CD14-positive monocyte (primary cell): ENCODE measurements around the gene MYOM1. TPM values are rescaled to one million over a fixed set of nuclear protein-coding genes. Genes with fewer than 3 reads are reported as not detected.

Source experiments
- DNase-seq, 3 donors: peaks; one replicate each; pipeline ENCODE4 v3.0.0-alpha.2; 2011 to 2022
- H2AFZ ChIP-seq: 2 replicates; pipeline ENCODE4 v1.6.0; 2012; ENCODE audit warnings: mild to moderate bottlenecking, low read depth, low read length, inconsistent platforms; ENCODE audit not compliant: insufficient read depth, poor library complexity, severe bottlenecking
- H3K27ac ChIP-seq, 2 donors: 1 replicate in 1 of 2; 2 replicates in 1 of 2; pipeline ENCODE4 v1.5.1; 2012 to 2013; ENCODE audit warnings: low read length in 2 of 2, control low read depth in 1 of 2, inconsistent platforms in 1 of 2, low read depth in 1 of 2, mild to moderate bottlenecking in 1 of 2
- H3K27me3 ChIP-seq, 2 donors: one replicate each; pipeline versions ENCODE4 v1.6.0 to v1.6.1; 2011 to 2013; ENCODE audit warnings: low read length in 2 of 2; ENCODE audit not compliant: control insufficient read depth in 2 of 2, insufficient read depth in 2 of 2
- H3K36me3 ChIP-seq, 2 donors: replicated peaks in 1 of 2; 1 replicate in 1 of 2; 2 replicates in 1 of 2; pipeline versions ENCODE4 v1.5.1 to v1.6.1; 2012 to 2013; ENCODE audit warnings: low read length in 2 of 2, control low read depth in 1 of 2, inconsistent platforms in 1 of 2, mild to moderate bottlenecking in 1 of 2; ENCODE audit not compliant: insufficient read depth in 2 of 2, control insufficient read depth in 1 of 2
- H3K4me1 ChIP-seq, 2 donors: 1 replicate in 1 of 2; 2 replicates in 1 of 2; pipeline versions ENCODE4 v1.5.1 to v1.6.1; 2012 to 2013; ENCODE audit warnings: low read length in 2 of 2, control low read depth in 1 of 2, inconsistent platforms in 1 of 2, mild to moderate bottlenecking in 1 of 2, moderate library complexity in 1 of 2; ENCODE audit not compliant: insufficient read depth in 2 of 2, control insufficient read depth in 1 of 2
- H3K4me2 ChIP-seq: replicated peaks from 2 replicates; pipeline ENCODE3; 2012; ENCODE audit warnings: low read length, moderate library complexity, mild to moderate bottlenecking; ENCODE audit not compliant: poor library complexity, severe bottlenecking; ENCODE audit errors: extremely low read depth
- H3K4me3 ChIP-seq, 3 experiments: fragments of 200-600 bp in 1 of 3; sonication (generic) in 1 of 3; replicated peaks in 1 of 3; 1 replicate in 2 of 3; 2 replicates in 1 of 3; pipeline ENCODE4 v1.5.1; 2011 to 2013; ENCODE audit warnings: low read length in 3 of 3, mild to moderate bottlenecking in 3 of 3, control low read depth in 2 of 3, low read depth in 2 of 3, inconsistent platforms in 1 of 3, moderate library complexity in 1 of 3
- H3K79me2 ChIP-seq: 2 replicates; pipeline ENCODE4 v1.6.0; 2012; ENCODE audit warnings: mild to moderate bottlenecking, control low read depth, inconsistent platforms, low read length, moderate library complexity; ENCODE audit not compliant: insufficient read depth
- H3K9ac ChIP-seq: 2 replicates; pipeline ENCODE4 v1.6.0; 2017; ENCODE audit warnings: low read length, mild to moderate bottlenecking; ENCODE audit not compliant: insufficient read depth, poor library complexity, severe bottlenecking
- H3K9me3 ChIP-seq, 2 donors: replicated peaks in 1 of 2; 1 replicate in 1 of 2; 2 replicates in 1 of 2; pipeline versions ENCODE4 v1.5.1 to v1.6.1; 2012 to 2013; ENCODE audit warnings: low read length in 2 of 2, control low read depth in 1 of 2; ENCODE audit not compliant: control insufficient read depth in 1 of 2, insufficient read depth in 1 of 2
- H4K20me1 ChIP-seq: 2 replicates; pipeline ENCODE4 v1.6.0; 2012; ENCODE audit warnings: mild to moderate bottlenecking, low read length, control low read depth, moderate library complexity; ENCODE audit not compliant: insufficient read depth
- H3K27ac Mint-ChIP-seq, 7 donors: one replicate each; pipeline ENCODE4 v1.8.0; 2020; ENCODE audit warnings: mild to moderate bottlenecking in 7 of 7, mixed read lengths in 7 of 7, moderate library complexity in 6 of 7, inconsistent platforms in 2 of 7
- H3K27me3 Mint-ChIP-seq, 3 donors: one replicate each; pipeline ENCODE4 v1.8.0; 2021 to 2022; ENCODE audit warnings: low read depth in 3 of 3, mild to moderate bottlenecking in 3 of 3, mixed read lengths in 3 of 3, moderate library complexity in 3 of 3, inconsistent platforms in 1 of 3
- H3K36me3 Mint-ChIP-seq, 2 donors: one replicate each; pipeline ENCODE4 v1.8.0; 2020; ENCODE audit warnings: mixed read lengths in 2 of 2, inconsistent platforms in 1 of 2, mild to moderate bottlenecking in 1 of 2
- H3K4me1 Mint-ChIP-seq: one replicate; pipeline ENCODE4 v1.8.0; 2020; ENCODE audit warnings: mild to moderate bottlenecking, mixed read lengths
- H3K4me3 Mint-ChIP-seq, 2 donors: one replicate each; pipeline ENCODE4 v1.8.0; 2020; ENCODE audit warnings: mild to moderate bottlenecking in 2 of 2, mixed read lengths in 2 of 2, moderate library complexity in 1 of 2
- H3K9me3 Mint-ChIP-seq, 7 donors: one replicate each; pipeline ENCODE4 v1.8.0; 2020 to 2022; ENCODE audit warnings: mixed read lengths in 7 of 7, mild to moderate bottlenecking in 6 of 7, moderate library complexity in 6 of 7, inconsistent platforms in 2 of 7
- CTCF ChIP-seq: fragments of 200-600 bp; IDR thresholded peaks from one replicate; pipeline ENCODE4 v1.8.0; 2022; ENCODE audit warnings: antibody characterized with exemption, mild to moderate bottlenecking
- WGBS: methylation state at CpG from one replicate; pipeline ENCODE4 v1.1.5; 2013; ENCODE audit warnings: missing lambda C conversion rate; ENCODE audit not compliant: insufficient coverage; 5-methylcytosine and 5-hydroxymethylcytosine counted together
- intact Hi-C, 2 donors: fragments of 100-400 bp; cut with micrococcal nuclease; formaldehyde crosslinking; loops; one replicate each; pipeline versions ENCODE4 v1.15.0 to v1.15.1; 2023
- polyA plus RNA-seq, 3 donors: library from polyadenylated mRNA; depleted of rRNA in 1 of 3; unstranded in 2 of 3; stranded (reverse) in 1 of 3; fragments of 300-500 nt in 2 of 3; fragments of >200 nt in 1 of 3; fragmentation: Illumina TruSeq in 2 of 3; gene quantifications; 1 replicate in 2 of 3; 2 replicates in 1 of 3; pipeline ENCODE4 v1.2.3, GENCODE V29; 2012 to 2021

The MYOM1 gene
- polyA plus RNA-seq, 3 donors: 0.05 to 0.95 (median 0.22) TPM

GRCh38 chr18:3132700-3133099 is 87.1 kb downstream of the MYOM1 start:
- Histone ChIP-seq H3K27me3 (no peaks in the 10 kb centered on the region), H3K4me1 (no peaks in the 10 kb centered on the region), H4K20me1 (no peaks in the 10 kb centered on the region), H2AFZ (no peak overlapping the region), H3K36me3 (no peaks in the 10 kb centered on the region), H3K9me3 (no peaks in the 10 kb centered on the region), H3K27ac (no peak overlapping the region), H3K4me2 (no peak overlapping the region), H3K9ac (no peak overlapping the region), H3K4me3 (no peak overlapping the region), H3K79me2 (no peaks in the 10 kb centered on the region)
- no peak overlapping the region for H3K27ac Mint-ChIP-seq
- 94% methylated on average over 3 of the region's 3 CpGs for WGBS
- H3K4me1 Mint-ChIP-seq: peaks cover 7% of the 10 kb centered on the region
- intact Hi-C loops: loop anchor here in 1 of 2 donors (10.0 kb wide), 1 partner anchor 208 kb away; no protein-coding TSS in a partner anchor
- no peaks in the 10 kb centered on the region for H3K36me3 Mint-ChIP-seq
- H3K4me3 Mint-ChIP-seq: no peak overlapping the region
- H3K9me3 Mint-ChIP-seq: peaks cover 0 to 4% (median 0%) of the 10 kb centered on the region in 7 donors
- DNase-seq: no peak
- peaks cover 0 to 2% (median 2%) of the 10 kb centered on the region in 3 donors for H3K27me3 Mint-ChIP-seq
- no peak for TF ChIP-seq CTCF

- Mint-ChIP-seq H3K4me3 (no peak overlapping the region), H3K27me3 (peaks cover 0 to 2% (median 0%) of the 10 kb centered on the region in 3 donors), H3K4me1 (peaks cover 7% of the 10 kb centered on the region), H3K27ac (no peak overlapping the region), H3K9me3 (peaks cover 0 to under 1% (median 0%) of the 10 kb centered on the region in 7 donors), H3K36me3 (no peaks in the 10 kb centered on the region)
- no CpG with 5 or more reads among the region's 2 CpGs for WGBS
- Histone ChIP-seq H2AFZ (no peak overlapping the region), H3K27me3 (no peaks in the 10 kb centered on the region), H3K4me1 (no peaks in the 10 kb centered on the region), H3K79me2 (no peaks in the 10 kb centered on the region), H3K27ac (no peak overlapping the region), H3K4me2 (no peak overlapping the region), H3K36me3 (no peaks in the 10 kb centered on the region), H3K4me3 (no peak overlapping the region), H4K20me1 (no peaks in the 10 kb centered on the region), H3K9ac (no peak overlapping the region), H3K9me3 (no peaks in the 10 kb centered on the region)
- TF ChIP-seq CTCF: no peak
- intact Hi-C loops: loop anchor here in 1 of 2 donors (10.0 kb wide), 1 partner anchor 206 kb away; no protein-coding TSS in a partner anchor
- no peak for DNase-seq
Observed at GRCh38 chr18:3130344-3130743, 89.4 kb downstream of the MYOM1 start.
